ENCODE measurements around the gene RDH13.

The RDH13 gene

DNA sequence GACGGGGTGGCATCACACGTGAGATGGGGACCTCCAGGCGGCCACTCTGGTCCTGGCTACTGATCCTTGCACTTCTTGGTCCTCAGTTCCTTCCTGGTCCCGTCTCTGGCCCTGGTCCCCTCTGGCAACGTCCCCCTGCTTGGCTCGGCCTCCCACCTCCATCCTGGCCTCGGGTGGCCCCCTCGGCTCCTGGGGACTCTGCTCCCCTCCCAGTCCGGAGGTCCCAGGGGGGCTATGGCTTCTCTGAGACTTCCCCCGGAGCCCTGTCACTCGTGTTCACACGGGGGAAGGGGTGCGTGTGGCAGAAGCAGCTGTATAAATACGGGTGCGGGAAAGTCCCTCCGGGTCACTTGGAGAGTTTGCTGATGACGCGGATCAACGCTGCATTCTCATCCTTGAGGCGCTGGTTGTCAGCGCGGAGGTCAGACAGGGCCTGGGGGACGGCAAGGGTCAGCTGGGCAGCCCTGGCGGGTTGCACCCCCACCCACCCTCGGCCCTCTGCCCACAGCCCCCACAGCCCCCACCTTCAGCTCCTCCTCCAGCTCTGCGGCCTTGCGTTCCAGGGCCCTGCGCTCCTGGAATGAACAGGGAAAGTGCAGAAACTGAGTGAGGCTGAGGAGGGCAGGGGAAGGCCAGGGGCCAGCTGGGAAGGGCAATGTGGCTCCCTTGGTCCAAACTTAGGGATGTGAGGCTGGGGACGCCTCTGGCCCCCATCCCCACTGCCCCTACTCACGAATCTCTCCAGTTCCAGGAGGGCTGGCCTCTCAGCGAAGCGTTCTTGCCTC, 28.4 kb upstream of the RDH13 start:
- DNase-seq, result no peak

- DNase-seq, result no peak
Measured at GRCh38 chr19:55090564-55090963, 27.6 kb upstream of the RDH13 start.

DNA sequence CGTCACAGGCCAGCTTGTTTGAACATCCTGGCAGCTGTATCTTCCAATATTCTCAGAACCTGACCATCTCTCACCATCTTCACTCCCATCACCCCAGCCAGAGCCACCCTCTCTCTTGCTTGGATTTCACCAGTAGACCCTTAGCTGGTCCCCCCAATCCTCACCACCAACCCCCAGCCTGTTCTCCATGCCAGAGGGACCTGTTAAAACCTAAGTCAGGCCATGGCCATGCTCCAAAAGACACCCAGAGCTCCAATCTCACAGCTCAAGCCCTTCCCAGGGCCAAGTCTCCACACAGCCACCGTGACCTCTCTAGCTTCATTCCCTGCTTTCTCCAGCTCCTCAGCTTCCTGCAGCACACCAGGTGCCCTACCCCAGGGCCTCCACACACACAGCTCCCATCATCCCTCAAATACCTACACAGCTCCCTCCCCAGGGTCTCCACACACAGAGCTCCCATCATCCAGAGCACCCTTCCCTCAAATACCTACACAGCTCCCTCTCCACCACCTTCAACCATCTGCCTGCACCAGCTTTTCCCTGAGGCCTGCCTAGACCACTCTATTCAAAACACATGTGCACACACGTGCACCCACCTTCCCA, 26.5 kb upstream of the RDH13 start:
- no peak for DNase-seq

DNA sequence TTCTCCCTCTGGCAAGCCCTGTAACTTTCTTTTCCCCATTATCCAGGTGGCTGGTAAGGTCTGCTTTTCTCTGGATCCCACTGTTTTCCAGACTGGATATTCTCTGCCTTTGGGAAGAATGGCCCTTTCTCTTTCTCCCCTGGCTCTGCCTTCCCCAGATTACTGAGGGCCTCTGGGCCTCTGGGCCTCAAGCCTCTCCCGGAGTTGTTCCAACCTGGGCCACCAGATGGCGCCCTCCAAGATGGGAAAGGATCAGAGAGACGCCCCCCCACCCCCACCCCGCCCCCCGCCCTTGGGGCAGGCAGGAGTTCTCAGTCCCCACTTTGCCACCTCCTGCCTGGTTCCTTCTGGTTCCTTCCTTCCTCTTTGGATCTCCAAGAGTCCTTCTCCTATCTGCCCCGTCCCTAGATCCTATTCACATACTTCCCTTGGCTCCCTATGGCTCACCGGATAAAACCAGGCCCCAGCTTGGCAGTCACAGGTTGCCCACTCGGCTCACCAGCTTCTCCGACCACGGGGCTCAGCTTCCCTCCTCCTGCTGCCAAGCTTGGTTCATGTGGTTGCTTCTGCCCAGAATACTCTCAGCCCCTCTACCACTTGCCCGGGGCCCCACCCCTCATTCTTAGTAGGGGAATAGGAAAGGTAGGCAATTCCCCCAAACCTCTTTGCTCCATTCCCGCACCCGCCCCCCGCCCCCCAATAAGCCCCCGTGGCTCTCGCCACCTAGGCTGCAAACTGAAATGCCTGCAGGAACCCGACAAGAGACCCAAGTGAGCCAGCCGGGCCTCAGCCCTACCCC, 25.8 kb upstream of the RDH13 start:
- DNase-seq, result peak in 1 of 2 experiments; percentile 88

GRCh38 chr19:55088021-55088451, 25.1 kb upstream of the RDH13 start:
- no peak for DNase-seq

DNA sequence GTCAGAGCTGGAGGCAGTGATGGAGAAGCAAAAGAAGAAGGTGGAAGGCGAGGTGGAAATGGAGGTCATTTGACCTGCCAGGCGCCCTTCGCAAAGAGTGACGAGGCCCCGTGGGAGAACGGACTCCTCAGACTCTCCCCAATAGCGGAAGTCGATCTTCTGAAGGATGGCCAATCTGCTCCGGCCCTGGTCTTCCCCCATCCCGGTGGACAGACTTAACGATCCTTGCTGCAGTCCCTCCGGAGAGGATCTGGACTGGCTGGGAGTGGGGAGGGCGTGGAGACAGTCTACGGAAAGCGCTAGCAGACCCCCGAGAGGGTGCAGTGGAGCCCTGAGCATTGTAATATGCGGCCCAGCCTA, 24.6 kb upstream of the RDH13 start:
- no peak for DNase-seq

- peak; percentile 87 to 98 for DNase-seq
Measured at GRCh38 chr19:55086730-55087541, 24.0 kb upstream of the RDH13 start.

- DNase-seq, result no peak
Measured at GRCh38 chr19:55085923-55086715, 23.2 kb upstream of the RDH13 start.

DNA sequence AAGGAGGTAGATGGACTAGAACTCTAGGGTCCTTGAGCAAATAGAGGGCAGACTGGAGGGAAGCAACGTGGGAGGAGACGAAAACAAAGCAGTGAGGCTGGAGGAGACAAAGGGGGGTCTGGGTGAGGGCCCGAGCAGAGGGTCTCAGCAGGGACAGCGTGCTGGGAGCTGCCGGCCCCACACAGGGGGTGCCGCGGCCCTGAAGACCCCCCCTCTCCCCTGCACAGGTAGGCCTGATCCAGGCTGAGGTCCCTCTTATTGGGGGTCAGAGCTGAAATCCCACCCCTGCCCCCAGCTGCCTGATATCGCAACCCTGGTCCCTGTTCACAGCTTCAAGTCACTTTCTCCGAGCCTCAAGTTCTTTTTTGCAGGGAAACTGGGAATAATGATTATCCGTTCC, 21.5 kb upstream of the RDH13 start:
- DNase-seq, result no peak

- DNase-seq, result no peak
Measured at GRCh38 chr19:55083004-55083850, 20.3 kb upstream of the RDH13 start.

DNA sequence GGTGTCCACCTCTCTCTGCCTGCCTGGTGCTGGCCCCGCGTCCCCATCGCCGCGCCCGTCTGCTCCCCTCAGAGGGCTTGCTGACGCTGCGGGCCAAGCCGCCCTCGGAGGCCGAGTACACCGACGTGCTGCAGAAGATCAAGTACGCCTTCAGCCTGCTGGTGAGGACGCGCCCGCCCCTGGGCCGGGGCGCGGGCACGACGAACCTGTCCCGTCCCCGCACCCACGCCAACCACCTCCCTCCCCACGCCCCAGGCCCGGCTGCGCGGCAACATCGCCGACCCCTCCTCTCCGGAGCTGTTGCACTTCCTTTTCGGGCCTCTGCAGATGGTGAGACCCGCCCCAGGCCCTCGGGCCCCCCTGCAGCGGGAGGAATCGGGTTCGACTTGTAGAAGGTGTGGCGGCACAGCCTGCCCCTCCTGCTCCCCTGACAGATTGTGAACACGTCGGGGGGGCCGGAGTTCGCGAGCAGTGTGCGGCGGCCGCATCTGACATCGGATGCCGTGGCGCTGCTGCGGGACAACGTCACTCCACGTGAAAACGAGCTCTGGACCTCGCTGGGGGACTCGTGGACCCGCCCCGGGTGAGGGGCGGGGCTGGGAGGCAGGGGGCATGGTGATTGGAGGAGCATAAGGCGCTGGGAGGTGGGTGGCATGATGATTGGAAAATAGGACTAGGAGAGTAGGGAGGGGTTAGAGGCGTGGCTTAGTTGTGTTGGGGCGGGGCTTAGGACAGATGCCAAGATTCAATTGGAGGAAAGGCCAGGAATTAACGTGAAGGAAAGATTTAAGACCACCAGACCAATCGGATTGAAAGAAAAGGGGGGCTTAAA, 19.3 kb upstream of the RDH13 start:
- peak; percentile 41 to 56 for DNase-seq

- no peak for DNase-seq
Measured at GRCh38 chr19:55081770-55082019, 18.7 kb upstream of the RDH13 start.

DNA sequence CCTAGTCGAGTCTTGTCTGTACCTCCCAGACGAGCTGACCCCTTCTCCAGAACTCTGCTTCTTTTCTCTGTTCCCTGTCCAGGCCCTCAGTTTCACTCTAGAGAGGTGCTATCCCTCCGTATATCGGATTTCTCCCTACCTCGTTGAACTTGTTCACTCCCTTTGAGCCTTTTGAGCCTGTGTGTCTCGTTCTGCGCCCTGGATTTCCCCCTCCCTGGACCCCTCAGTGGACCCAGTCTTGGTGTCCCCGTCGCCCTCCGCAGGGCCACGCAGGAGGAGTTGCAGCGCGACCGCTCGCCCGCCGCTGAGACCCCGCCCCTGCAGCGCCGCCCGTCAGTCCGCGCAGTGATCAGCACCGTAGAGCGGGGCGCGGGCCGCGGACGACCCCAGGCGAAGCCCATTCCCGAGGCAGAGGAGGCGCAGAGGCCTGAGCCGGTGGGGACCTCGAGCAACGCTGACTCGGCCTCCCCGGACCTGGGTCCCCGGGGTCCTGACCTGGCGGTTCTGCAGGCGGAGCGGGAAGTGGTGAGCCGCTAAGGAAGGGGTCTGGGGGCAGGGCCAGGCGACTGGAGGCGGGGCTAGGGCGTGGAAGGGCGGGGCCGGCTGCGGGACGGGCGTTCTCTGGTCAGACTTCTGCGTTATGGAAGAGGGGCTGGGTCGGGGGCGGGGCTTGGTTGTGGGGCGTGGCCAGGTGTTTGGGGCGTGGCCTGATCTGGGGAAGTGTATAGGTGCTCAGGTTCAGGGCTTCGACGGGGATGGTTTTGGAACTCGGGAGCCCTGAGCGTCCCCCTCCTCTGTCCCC, 18.2 kb upstream of the RDH13 start:
- peak; percentile 48 to 92 for DNase-seq

- DNase-seq, result peak; percentile 71 to 95
Measured at GRCh38 chr19:55080121-55080967, 17.4 kb upstream of the RDH13 start.

- no peak for DNase-seq
Measured at GRCh38 chr19:55079400-55080038, 16.6 kb upstream of the RDH13 start.

DNA sequence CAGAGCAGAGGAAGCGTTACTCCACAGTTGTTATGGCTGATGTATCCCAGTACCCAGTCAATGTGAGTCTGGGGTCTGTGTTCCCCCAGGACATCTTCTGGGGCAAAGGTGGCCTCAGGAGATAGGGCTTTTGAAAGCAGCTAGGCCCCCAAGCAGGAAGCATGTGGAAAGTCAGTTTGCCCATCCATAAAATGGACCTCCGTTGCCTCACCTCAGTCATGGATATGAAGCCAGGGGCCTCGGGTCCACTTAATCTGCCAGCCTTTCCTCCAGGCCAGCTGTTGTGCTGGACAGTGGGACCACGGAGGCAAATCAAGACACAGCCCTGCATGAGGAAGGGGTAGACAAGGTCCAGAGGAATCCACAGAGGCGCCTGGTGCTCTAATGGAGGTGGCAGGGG, 16.0 kb upstream of the RDH13 start:
- no peak for DNase-seq

- DNase-seq, result no peak
Measured at GRCh38 chr19:55077106-55077505, 14.2 kb upstream of the RDH13 start.

DNA sequence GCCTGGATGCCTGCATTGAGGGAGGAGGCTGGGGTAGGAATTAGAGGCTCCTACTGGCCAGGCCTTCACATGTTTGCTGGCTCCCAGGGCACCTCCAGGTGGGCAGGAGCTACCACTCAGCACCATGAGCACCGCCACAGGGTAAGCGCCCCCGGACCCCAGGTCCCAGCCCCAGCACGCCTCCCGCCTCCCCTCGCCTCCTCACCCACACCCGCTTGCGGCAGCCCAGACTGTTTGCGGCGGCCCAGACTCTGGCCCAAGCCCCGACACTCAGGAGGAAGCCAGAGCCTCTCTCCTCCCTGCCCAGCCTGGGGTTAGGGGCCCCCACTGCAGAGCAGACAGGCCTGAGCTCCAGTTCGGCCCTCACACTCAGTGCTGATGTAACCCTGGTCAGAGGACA, 13.4 kb upstream of the RDH13 start:
- no peak for DNase-seq
